H1 (cell line): Measurements from ENCODE around the gene CABLES2. TPM values are rescaled to one million over a fixed set of nuclear protein-coding genes. Genes with fewer than 3 reads are reported as not detected.

ENCODE experiments used
- BCL11A ChIP-seq, 2 experiments: IDR thresholded peaks; one replicate each; pipeline ENCODE4 v1.6.1; 2011; ENCODE audit warnings: low read depth in 2 of 2, low read length in 2 of 2, mild to moderate bottlenecking in 2 of 2
- KDM1A ChIP-seq: fragments of 200-600, 300-600 bp; sonication (generic); IDR thresholded peaks from 2 replicates; pipeline ENCODE4 v1.7.1; 2016; ENCODE audit warnings: mild to moderate bottlenecking, low read length, borderline replicate concordance
- RNF2 ChIP-seq: fragments of 200-900, 300-1000 bp; sonication (generic); IDR thresholded peaks from 2 replicates; pipeline ENCODE4 v1.7.1; 2016; ENCODE audit warnings: borderline replicate concordance, low read depth, mild to moderate bottlenecking, antibody characterized with exemption, low read length; ENCODE audit not compliant: poor library complexity, severe bottlenecking; ENCODE audit errors: missing control alignments
- SRF ChIP-seq: IDR thresholded peaks from 2 replicates; pipeline ENCODE4 v1.6.1; 2011; ENCODE audit warnings: mild to moderate bottlenecking, low read depth, low read length, moderate library complexity
- SUZ12 ChIP-seq: fragments of 200-600 bp; sonication (generic); IDR thresholded peaks from 2 replicates; pipeline ENCODE4 v1.6.1; 2012; ENCODE audit warnings: mild to moderate bottlenecking, inconsistent platforms, low read length, moderate library complexity, mixed read lengths
- TCF12 ChIP-seq: IDR thresholded peaks from 2 replicates; pipeline ENCODE4 v1.6.1; 2011; ENCODE audit warnings: low read depth, mild to moderate bottlenecking, low read length
- polyA plus RNA-seq, 7 experiments: library from polyadenylated mRNA; depleted of rRNA in 3 of 7; stranded (reverse) in 5 of 7; unstranded in 2 of 7; fragments of >200 nt in 5 of 7; fragments of 200-250 nt in 2 of 7; gene quantifications; 1 replicate in 5 of 7; 2 replicates in 1 of 7; 4 replicates in 1 of 7; pipeline versions ENCODE4 v1.2.1 to v1.2.3, GENCODE V29; 2011 to 2013; ENCODE audit warnings: missing spikeins in 2 of 7, mixed read lengths in 2 of 7
- total RNA-seq: library from RNA; stranded (reverse); fragmentation: NEBNext Ultra II Directional; extraction: Animal tissue kit (Norgen Biotek cat#: 25700); gene quantifications from 2 replicates; pipeline ENCODE4 v1.2.1, GENCODE V29; 2021
- TF ChIP-seq, protein P1 (sequence below): IDR thresholded peaks from 2 replicates; pipeline ENCODE4 v1.6.1; 2012; ENCODE audit warnings: inconsistent platforms

The CABLES2 gene
- total and polyA plus RNA-seq, 2 of the 8 experiments (the other 6 are each of a cell fraction or from before 2014, with no cell fraction given): 8.0 to 8.8 TPM

DNA sequence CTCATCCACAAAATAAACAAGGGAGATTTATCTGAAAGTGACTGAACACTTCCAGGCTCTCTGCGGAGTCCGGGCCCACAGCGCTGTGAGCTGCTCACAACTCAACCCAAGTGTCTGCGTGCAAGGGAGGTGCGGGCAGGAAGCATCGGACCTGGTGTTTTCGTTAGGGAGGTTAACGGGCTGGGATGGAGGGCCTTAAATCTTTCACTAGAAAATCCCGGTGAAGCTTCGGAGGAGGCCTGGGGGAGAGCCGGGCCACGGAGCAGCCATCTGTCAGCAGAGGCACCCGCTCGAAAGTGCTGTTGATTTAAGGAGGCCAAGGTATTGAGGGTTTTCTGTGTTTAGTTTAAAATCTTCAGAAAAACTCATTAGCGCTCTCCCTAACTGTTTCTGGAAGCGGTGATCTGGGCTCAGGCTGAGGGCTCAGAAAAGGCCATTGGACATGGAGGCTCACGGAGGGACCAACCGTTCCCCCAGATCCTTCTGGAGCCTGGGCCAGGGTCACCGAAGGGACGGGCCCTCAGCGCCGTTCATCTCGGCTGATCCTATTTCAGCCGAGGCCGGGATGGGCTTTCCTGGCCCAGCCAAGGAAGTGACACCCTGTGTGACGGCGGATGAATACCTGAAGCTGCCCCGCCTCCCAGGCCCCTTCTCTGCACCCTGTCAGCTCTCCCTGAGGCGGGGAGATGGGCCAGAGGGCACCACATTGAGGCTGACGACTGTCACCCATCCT is 48.0 kb upstream of the CABLES2 start (continued):
- TF ChIP-seq RNF2 (no peak), SUZ12 (no peak), BCL11A (IDR thresholded peaks at IDR 0.05; ENCODE audit: low read depth in 2 of 2, low read length in 2 of 2) (no peak), SRF (no peak), TCF12 (no peak), KDM1A (no peak)
- TF ChIP-seq, protein P1, sequence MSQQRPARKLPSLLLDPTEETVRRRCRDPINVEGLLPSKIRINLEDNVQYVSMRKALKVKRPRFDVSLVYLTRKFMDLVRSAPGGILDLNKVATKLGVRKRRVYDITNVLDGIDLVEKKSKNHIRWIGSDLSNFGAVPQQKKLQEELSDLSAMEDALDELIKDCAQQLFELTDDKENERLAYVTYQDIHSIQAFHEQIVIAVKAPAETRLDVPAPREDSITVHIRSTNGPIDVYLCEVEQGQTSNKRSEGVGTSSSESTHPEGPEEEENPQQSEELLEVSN: no peak
